ENCODE measurements around the gene IL23R.

The IL23R gene

DNA sequence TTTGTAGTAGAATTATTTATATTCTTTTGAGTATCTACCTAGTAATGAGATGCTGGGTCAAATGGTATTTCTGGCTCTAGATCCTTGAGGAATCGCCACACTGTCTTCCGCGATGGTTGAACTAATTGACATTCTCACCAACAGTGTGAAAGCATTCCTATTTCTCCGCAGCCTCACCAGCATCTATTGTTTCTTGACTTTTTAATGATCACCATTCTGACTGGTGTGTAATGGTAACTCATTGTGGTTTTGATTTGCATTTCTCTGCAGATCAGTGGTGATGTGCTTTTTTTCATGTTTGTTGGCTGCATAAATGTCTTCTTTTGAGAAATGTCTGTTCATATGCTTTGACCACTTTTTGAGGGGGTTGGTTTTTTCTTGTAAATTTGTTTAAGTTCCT lies 15.3 kb upstream of the IL23R start:
- DNase-seq: no peak

GRCh38 chr1:67158401-67158800 lies 7.9 kb upstream of the IL23R start:
- no peak for DNase-seq

- DNase-seq: no peak
Observed at GRCh38 chr1:67159233-67159632, 7.0 kb upstream of the IL23R start.

DNA sequence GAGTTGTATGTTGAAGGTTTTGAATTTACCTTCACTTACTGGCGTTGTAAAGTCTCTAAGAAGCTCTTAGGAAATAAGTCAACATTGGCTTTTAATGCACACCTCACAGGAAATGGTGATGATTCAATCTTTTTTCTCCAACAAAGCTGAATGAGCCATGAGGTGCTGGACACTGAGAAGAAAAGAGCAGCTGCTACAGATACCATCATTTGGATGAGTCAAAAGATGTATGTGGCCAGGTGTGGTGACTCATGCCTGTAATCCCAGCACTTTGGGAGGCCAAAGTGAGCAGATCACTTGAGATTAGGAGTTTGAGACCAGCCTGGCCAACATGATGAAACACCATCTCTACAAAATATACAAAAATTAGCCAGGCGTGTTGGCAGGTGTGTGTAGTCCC lies 3.3 kb upstream of the IL23R start:
- DNase-seq: no peak

DNA sequence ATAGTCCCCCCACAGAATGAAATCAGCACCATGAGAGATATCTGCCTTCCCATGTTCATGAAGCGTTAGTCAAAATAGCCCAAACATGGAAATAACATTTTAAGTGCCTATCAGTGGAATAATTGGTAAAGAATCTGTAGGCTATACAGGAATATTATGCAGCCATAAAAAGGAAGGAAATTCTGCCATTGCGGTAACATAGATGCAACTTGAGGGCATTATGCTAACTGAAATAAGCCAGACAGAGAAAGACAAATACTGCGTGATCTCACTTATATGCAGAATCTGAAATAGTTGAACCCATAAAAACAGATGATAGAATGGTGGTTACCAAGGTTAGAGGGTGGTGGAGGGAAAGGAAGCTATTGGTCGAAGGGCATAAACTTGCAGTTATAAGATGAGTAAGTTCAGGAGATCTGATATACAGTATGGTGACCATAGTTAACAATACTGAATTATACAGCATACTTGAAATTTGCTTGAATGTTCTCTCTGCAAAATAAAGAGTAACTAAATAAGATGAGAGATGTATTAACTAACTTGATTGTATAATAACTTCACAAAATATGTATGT lies 699 bp upstream of the IL23R start:
- DNase-seq: no peak

GRCh38 chr1:67169496-67169895 lies 3.2 kb downstream of the IL23R start:
- no peak for DNase-seq

DNA sequence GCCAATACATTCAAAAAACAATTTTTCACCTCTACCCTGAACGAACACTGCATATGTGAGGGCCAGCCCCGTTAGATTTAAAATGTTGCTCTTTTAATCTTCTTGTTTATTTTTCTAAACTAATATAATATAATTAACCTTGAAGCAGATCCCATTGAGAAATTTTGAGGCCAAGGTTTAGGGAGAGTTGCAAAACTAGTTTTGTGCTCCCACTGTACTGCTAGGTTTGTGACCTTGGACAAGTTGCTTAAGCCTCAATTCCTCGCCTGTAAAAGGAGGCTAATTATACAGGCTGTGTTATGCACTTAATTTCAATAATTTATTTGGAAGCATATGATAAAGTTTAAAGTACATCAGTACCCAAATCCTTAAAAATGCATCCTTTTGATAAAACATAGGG lies 3.7 kb downstream of the IL23R start:
- no peak for DNase-seq

DNA sequence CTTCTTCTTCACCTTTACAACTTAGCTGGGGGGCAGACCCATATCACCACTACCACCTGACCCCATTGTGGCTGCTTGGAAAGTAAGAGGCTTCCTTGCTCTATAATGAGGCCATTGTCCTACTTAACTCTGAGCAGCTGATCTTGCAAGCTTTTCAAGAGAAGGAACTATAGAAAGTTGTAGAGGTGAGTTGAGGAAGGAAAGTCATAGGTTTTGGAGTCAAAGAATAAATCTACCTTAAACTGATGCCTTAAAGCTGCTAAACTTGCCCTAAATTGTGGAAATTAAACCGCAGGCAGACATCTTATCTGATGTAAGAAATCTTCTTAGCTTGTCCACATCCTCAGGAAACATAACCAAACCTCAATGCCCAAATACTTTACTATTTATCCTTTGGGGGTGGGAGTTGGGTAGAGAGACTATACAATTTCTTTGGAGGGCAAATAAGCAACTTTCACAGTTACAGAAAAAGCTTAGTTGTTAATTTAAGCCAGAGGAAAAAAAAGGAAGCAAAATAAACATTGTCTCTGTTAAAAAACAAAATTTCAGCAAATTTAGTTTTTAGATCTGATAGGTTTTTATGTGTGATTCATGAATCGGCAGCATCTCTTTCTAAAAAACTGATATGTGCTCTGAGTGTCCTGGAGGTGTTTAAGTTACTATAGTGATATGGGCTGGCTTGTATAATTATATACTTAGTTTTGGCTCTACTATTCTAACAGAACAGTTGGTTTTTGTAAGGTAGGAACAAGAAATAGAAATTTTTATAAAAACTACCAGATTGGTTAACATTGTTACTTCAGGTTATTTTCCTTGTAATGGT lies 4.7 kb downstream of the IL23R start:
- no peak for DNase-seq

DNA sequence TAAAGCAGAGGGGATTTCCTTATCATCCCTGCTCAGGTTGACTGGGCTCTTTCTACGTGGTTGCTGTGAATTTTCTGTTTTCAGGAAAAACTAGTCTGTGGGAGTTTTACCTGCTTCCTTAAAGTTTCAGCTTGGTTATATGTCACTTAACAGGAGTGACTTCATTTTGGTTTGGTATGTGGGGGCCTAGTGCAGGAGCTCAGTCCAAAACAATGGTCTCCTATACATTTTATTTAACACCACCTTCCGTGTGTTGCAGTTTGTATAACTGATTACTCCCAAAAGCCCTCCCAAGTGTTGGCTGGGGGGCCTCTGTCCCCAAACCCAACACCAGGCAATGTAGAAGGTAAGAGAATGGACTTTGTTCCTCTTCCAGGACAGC lies 5.3 kb downstream of the IL23R start:
- no peak for DNase-seq

DNA sequence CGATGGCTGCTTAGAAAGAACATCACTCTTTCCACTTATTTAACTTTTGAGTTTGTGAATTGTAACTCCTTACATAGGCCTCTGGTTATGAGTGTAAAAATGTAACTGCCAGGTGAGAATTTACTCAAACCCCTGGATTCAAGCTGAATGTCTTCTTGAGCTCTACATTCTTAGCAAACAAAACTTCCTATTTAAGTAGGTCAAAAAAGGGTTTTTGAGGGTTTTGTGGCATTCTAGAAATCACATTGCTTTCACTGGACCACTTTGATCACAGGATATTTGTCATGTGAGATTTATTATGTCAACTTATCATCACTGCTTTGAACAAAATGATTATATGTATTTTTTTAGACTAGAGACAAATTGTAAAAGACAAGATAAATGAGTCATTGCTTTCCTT lies 5.7 kb downstream of the IL23R start:
- no peak for DNase-seq

- DNase-seq: no peak
Observed at GRCh38 chr1:67173988-67174387, 7.7 kb downstream of the IL23R start.

DNA sequence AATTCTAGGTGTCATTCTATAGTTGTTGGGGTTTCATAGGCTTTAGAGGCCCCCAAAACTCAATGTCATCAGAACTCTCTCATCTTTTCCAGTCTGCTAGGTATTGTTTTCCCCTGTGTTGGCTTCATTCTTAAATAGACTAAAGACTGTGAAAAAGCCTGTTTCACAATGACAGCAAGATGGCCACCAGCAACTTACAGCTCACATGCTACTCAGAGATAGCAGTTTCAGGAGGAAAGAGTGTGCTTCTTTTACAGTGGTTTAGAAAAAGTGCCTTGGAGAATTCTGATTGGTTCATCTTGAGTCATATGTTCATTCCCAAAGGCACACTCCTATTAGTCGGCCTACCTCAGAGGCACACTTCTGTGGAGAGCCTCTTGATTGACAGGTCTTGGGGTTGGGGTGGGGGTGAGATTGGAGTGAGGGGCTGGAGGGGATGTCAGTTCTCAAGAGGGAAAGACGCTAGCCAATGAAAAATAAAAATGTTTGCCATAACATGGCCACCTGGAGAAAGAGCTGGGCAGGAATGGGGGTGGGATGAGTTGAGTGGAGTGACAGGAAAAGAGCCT lies 8.5 kb downstream of the IL23R start:
- no peak for DNase-seq

DNA sequence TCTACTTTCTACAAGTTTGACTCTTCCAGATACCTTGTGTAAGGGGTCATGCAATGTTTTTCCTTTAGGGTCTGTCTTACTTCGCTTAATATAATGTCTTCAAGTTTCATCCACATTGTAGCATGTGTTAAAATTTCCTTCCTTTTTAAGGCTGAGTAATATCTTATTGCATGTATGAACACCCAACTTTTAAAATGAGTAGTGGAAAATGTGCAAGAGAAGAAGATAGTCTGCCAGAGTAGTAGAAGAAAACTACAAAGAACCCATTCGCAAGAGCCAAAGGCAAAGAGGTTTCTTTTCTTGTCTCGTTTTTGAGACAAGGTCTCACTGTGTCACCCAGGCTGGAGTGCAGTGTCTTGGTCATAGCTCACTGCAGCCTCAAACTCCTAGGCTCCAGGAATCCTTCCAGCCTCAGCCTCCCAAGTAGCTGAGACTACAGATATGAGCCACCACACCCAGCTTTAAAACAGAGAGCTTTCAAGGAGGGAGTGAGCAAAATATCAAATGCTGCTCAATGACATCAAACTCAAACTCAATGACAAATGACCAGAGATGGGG lies 9.4 kb downstream of the IL23R start:
- DNase-seq: no peak

- DNase-seq: no peak
Observed at GRCh38 chr1:67184838-67185421, 18.7 kb downstream of the IL23R start.

DNA sequence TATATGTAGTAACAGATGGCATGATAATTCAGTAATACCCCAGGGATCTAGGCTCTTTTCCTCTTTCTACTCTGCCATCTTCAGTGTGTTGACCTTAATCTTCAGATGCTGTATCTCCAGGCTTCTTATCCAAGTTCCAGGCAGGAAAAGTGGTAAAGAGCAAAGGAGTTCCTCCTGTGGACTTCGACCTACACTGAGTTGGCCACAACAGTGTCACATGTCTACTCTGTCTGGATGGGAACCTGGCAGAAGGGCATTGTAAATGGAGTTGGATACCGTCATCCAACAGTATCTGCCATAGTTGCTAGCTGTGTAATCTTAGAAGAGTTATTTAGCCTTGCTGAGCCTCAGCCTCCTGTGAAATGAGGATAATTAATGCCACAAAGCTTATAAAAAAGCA lies 21.9 kb downstream of the IL23R start:
- no peak for DNase-seq

- DNase-seq: no peak
Observed at GRCh38 chr1:67189953-67190352, 23.7 kb downstream of the IL23R start.

DNA sequence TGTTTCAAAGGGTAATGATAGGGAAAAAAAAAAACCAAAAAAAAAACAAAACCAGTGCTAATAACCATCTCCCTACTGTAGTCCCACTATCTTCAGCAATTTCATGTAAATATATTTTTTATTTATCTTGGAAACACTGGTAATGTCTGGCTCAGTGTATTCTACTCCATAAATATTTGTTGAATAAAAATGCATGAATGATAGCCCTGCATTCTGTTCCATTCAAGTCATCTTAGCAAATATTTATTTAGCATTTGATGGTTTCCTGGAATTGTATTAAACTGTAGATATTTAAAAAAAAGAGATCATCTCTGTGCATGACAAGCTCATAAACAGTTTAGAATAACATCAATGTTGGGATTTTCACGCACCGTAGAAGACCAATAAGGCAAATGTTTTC lies 24.2 kb downstream of the IL23R start:
- DNase-seq: no peak

- DNase-seq: no peak
Observed at GRCh38 chr1:67190942-67191341, 24.7 kb downstream of the IL23R start.

DNA sequence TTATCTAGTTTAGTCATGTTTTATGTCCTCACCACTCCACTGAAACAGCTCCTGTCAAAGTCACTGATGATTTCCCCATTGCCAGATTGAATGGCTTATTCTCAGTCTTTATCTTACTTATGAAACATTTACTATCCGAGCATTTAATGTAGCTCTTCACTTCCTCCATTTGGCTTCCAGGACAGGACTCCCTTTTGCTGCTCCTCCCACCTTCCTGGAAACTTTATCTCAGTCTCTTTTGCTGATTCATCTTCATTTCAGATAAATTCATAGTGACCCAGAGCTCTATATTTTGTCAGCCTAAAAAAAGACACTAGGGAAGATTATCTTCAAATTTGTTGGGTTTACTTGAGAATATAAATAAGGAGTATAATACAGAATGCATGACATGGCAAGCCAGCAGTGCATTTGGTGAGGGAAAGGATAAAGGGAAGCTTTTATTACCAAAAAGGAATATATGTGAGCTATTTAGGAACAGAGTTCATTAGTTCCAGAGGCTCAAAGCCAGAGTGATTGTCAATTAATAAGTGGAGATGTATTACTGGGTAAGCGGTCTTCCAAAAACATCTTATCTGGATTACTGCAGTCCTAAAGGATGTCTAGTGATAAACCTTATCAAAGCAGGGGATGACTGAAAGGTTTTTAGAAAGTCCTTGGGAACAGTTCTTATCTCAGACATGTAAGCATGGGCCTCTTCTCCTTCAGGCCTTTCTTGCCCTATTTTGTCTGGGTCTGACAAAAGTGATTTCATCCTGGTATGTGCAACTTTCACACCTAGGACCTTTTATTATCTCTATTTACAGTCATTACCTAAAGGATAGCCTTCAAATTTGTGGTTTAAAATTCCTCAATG lies 25.6 kb downstream of the IL23R start:
- DNase-seq: no peak

DNA sequence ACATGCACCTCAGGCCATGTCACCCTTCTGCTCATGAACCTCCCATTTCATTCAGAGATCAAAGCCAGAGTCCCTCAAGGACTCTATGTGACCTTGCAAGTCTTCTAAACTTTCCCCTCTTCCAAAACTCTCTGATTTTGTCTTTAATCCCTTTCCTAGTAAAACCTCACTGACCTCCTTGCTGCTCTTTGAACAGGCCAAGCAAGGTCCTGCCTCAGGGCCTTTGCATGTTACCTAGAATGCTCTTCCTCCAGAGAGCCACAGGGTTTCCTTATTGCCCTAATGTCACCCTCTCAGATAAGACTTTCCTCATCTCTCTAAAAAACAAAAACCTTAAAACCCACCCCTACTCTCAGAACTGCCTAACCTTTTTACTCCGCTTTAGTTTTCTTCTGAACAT lies 26.6 kb downstream of the IL23R start:
- no peak for DNase-seq

DNA sequence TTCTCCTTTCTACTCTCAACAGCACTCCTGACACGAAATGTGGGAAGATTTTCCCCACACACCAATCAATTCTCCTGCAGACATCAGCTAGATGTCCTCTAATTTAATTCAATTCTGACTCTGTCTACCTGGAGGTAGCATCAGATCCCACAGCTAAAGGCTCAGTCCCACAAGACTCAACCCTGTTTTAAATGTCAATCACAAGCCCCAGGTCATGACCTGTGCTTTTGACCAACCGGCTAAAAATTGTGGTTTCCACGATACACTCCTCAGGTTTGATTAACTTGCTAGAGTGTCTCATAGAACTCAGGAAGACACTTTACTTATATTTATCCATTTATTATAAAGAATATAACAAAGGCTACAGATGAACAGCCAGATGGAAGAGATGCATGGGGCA lies 27.4 kb downstream of the IL23R start:
- no peak for DNase-seq

GRCh38 chr1:67194209-67194863 lies 28.1 kb downstream of the IL23R start:
- DNase-seq: no peak
